ENCODE data around the gene PZP.
"Not testable (repeated sequence)": the region's sequence is repeated elsewhere in the genome, so short reads cannot be mapped to it uniquely, and the experiment has no call there.

PZP gene

DNA sequence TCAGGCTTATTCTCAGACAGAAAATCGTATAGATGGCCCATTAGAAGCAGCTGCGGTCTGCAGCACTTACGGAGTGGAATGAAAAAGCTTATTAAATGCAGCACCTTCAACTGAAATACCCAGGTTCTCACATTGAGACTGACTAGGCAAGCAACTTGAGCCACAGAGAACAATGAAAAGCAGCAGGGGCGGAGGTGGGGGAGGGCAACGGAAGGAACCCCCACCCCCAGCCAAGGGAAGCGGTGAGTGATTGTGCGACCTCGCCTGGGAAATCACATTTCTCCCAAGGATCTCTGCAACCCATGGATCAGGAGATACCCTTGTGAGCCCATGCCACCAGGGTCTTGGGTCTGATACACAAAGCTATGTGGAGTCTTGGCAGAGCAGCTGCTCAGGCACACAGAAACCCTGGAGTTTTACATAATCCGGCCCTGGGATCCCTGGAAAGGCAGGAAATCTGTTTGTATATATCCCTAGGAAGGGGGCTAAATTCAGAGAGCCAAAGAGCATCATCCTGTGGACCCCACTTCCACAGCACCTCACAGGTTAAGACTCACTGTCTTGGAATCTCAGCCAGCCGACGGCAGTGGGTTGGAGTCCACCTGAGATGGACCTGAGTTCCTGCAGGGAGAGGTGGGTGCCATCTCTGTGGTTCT lies 38.1 kb downstream of the PZP start:
- Histone ChIP-seq H3K79me2 (no peaks in the 10 kb centered on the region), H3K36me3 (ENCODE audit: control insufficient read depth, insufficient read depth, low read length) (no peaks in the 10 kb centered on the region), H3K4me3 (ENCODE audit: low read depth, low read length) (no peak overlapping the region), H2AFZ (no peak overlapping the region), H3K9ac (no peak overlapping the region), H3K27ac (no peak overlapping the region), H3K9me3 (ENCODE audit: control insufficient read depth, low read length) (no peaks in the 10 kb centered on the region), H3K27me3 (ENCODE audit: control insufficient read depth, insufficient read depth, low read length) (no peaks in the 10 kb centered on the region), H3K4me2 (ENCODE audit: low read length) (no peak overlapping the region), H3K4me1 (no peaks in the 10 kb centered on the region)
- TF ChIP-seq, protein P1, sequence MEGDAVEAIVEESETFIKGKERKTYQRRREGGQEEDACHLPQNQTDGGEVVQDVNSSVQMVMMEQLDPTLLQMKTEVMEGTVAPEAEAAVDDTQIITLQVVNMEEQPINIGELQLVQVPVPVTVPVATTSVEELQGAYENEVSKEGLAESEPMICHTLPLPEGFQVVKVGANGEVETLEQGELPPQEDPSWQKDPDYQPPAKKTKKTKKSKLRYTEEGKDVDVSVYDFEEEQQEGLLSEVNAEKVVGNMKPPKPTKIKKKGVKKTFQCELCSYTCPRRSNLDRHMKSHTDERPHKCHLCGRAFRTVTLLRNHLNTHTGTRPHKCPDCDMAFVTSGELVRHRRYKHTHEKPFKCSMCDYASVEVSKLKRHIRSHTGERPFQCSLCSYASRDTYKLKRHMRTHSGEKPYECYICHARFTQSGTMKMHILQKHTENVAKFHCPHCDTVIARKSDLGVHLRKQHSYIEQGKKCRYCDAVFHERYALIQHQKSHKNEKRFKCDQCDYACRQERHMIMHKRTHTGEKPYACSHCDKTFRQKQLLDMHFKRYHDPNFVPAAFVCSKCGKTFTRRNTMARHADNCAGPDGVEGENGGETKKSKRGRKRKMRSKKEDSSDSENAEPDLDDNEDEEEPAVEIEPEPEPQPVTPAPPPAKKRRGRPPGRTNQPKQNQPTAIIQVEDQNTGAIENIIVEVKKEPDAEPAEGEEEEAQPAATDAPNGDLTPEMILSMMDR (IDR thresholded peaks at IDR 0.05) = no peak

DNA sequence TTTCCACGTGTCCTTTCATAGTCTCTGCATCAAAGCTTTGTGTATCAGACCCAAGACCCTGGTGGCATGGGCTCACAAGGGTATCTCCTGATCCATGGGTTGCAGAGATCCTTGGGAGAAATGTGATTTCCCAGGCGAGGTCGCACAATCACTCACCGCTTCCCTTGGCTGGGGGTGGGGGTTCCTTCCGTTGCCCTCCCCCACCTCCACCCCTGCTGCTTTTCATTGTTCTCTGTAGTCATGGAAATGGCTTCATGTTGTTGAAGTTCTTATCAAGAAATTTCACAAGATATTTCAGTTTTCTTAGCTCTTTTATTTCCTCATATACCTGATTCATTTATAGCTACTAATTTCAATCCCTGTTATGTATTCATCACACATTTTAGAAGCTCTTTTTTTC lies 40.9 kb downstream of the PZP start:
- not testable (repeated sequence) for H3K27ac ChIP-seq; H3K4me3 ChIP-seq (ENCODE audit: low read depth, low read length); H3K27me3 ChIP-seq (ENCODE audit: control insufficient read depth, insufficient read depth, low read length); H3K4me2 ChIP-seq (ENCODE audit: low read length); H3K36me3 ChIP-seq (ENCODE audit: control insufficient read depth, insufficient read depth, low read length); H3K4me1 ChIP-seq; H3K9ac ChIP-seq; H2AFZ ChIP-seq; H3K79me2 ChIP-seq; H3K9me3 ChIP-seq (ENCODE audit: control insufficient read depth, low read length)

DNA sequence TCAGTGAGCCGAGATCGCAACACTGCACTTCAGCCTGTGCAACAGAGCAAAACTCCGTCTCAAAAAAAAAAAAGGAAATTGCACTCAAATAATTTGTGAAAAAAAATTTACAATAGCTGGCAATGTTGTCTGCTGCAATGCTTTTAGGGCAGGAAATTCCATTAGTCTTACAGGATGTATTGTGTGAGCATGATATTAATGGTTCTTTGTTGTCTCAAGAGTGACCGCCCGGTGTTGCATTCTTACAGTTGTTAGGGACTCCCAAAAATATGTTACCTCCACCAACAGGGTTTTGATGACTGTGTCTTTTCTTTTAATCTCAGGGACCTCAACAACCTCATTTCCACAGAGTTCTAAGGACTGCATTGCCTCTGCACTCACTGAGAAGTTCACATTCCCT lies 44.8 kb downstream of the PZP start:
- Histone ChIP-seq H2AFZ (no peak overlapping the region), H3K36me3 (ENCODE audit: control insufficient read depth, insufficient read depth, low read length) (no peaks in the 10 kb centered on the region), H3K9me3 (ENCODE audit: control insufficient read depth, low read length) (no peaks in the 10 kb centered on the region), H3K4me2 (ENCODE audit: low read length) (no peak overlapping the region), H3K9ac (no peak overlapping the region), H3K27ac (no peak overlapping the region), H3K27me3 (ENCODE audit: control insufficient read depth, insufficient read depth, low read length) (no peaks in the 10 kb centered on the region), H3K4me1 (no peaks in the 10 kb centered on the region), H3K79me2 (no peaks in the 10 kb centered on the region), H3K4me3 (ENCODE audit: low read depth, low read length) (no peak overlapping the region)
- TF ChIP-seq, protein P1 (IDR thresholded peaks at IDR 0.05) = no peak

DNA sequence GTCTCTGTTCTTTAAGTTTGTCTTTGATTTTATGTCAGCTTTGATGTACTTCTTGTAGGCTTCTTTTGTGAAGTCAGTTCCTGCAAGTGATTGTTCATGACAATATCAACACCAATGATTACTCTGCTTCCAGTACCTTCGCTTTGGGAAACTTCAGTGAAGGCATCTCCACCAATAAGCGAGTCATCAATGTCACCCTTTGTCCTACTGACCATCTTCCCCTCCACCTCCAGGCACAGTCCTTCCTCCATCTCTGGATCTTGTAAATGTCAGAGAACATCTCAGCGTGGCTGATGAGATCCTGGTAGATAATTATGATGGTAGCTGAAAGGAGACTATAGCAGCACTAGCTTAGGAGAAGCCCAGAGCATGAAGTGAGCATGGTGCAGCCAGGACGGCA lies 52.1 kb downstream of the PZP start:
- Histone ChIP-seq H3K4me2 (ENCODE audit: low read length) (no peak overlapping the region), H3K36me3 (ENCODE audit: control insufficient read depth, insufficient read depth, low read length) (no peaks in the 10 kb centered on the region), H3K9me3 (ENCODE audit: control insufficient read depth, low read length) (no peaks in the 10 kb centered on the region), H3K27me3 (ENCODE audit: control insufficient read depth, insufficient read depth, low read length) (no peaks in the 10 kb centered on the region), H3K27ac (no peak overlapping the region), H2AFZ (no peak overlapping the region), H3K4me3 (ENCODE audit: low read depth, low read length) (no peak overlapping the region), H3K79me2 (no peaks in the 10 kb centered on the region), H3K9ac (no peak overlapping the region), H3K4me1 (no peaks in the 10 kb centered on the region)
- TF ChIP-seq, protein P1 (IDR thresholded peaks at IDR 0.05) = no peak

DNA sequence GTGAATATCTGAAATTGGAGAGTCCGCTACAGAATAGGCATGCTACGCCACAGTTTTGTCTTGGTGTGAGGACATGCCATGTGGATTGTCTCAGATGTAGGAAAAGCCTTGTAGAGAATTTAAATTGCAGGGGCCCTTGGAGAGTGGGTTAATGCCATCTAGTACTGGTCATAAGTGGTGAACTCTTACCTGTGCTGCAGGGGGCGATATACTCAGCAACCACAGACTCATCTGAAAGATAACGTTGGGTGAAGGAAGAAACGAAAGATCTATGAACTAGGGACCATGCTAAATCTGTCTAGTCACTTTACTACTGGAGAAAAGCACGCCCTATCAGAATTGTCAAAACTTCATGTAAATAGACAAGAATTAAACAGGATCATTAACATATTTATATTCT lies 58.8 kb downstream of the PZP start:
- Histone ChIP-seq H3K36me3 (ENCODE audit: control insufficient read depth, insufficient read depth, low read length) (no peaks in the 10 kb centered on the region), H3K9me3 (ENCODE audit: control insufficient read depth, low read length) (no peaks in the 10 kb centered on the region), H3K9ac (no peak overlapping the region), H3K4me3 (ENCODE audit: low read depth, low read length) (no peak overlapping the region), H3K27me3 (ENCODE audit: control insufficient read depth, insufficient read depth, low read length) (no peaks in the 10 kb centered on the region), H2AFZ (no peak overlapping the region), H3K27ac (no peak overlapping the region), H3K4me1 (no peaks in the 10 kb centered on the region), H3K4me2 (ENCODE audit: low read length) (no peak overlapping the region), H3K79me2 (no peaks in the 10 kb centered on the region)
- TF ChIP-seq, protein P1 (IDR thresholded peaks at IDR 0.05) = no peak

All from parathyroid adenoma (tissue), 2 donors.